ENCODE measurements around the gene PCNX2.

The PCNX2 gene, protein sequence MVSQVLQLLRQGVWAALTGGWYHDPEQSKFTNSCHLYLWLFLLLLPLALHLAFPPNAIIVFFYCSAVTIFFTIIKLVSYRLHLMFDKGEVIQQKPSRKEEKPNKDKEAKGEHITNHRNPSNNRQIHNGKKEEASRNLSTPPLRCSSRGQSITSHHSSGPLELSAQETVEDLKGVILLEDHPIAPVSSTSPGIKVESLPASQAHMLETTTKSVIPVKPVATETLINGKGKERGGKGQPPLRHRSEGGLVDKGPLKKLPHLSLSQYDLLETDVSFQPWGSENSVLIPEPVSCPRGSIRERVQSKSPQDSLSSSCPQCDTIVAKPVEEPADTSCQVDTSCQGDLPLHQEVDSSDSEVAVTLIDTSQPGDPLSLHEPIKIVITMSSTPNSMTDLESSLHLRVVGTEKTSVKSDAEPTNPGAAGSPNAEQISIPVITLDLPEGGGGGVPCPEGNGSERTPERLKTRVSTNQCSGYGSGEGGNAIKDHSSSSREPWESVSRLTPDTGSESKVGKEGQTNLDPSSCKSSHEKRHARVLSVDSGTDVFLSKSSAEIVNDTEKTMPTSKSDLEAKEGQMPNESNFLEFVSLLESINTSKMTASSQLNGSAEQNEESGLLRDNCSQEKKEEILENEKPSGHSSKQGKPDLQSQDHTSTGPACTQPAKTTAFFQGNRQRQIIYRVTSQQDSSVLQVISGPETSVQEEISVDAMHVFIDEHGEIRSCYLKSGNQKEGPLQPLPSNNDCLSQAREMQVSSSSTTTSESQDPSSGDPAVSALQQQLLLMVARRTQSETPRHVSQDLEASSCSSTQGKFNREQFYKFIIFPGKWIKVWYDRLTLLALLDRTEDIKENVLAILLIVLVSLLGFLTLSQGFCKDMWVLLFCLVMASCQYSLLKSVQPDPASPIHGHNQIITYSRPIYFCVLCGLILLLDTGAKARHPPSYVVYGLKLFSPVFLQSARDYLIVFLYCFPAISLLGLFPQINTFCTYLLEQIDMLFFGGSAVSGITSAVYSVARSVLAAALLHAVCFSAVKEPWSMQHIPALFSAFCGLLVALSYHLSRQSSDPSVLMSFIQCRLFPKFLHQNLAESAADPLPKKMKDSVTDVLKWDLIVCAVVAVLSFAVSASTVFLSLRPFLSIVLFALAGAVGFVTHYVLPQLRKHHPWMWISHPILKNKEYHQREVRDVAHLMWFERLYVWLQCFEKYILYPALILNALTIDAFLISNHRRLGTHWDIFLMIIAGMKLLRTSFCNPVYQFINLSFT (N-terminal part only)

GRCh38 chr1:233295237-233295974 is at the start of gene PCNX2:
PCNX2 (minus strand) TSS chr1:233295725; CDS start chr1:233295478, 247 bp downstream.
- peak; percentile 53 to 64 (median 56) for DNase-seq

GRCh38 chr1:233343262-233343661 is 47.7 kb upstream of the PCNX2 start:
- no peak for DNase-seq

- DNase-seq, result no peak
Observed at GRCh38 chr1:233342086-233342485, 46.6 kb upstream of the PCNX2 start.

- no peak for DNase-seq
Observed at GRCh38 chr1:233340966-233341516, 45.5 kb upstream of the PCNX2 start.

GRCh38 chr1:233340031-233340555 is 44.6 kb upstream of the PCNX2 start:
- no peak for DNase-seq

DNA sequence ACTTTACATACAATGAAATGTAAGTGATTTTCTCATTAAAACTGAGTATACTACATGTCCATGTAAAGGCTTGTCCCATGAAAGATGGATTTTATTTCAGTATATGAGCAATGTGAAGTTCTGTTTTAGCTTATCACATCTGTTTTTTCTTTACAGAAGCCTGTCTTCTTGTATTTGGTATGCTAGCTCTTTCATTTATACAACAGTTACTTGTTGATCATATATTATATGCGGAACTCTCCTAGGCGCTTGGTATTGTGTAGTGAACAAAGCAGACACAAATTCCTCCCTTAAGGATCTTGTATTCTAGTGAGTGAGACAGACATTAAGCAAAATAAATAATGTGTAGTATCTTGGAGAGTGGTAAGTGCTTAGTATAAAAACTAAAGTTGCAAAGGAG is 42.6 kb upstream of the PCNX2 start:
- no peak for DNase-seq

DNA sequence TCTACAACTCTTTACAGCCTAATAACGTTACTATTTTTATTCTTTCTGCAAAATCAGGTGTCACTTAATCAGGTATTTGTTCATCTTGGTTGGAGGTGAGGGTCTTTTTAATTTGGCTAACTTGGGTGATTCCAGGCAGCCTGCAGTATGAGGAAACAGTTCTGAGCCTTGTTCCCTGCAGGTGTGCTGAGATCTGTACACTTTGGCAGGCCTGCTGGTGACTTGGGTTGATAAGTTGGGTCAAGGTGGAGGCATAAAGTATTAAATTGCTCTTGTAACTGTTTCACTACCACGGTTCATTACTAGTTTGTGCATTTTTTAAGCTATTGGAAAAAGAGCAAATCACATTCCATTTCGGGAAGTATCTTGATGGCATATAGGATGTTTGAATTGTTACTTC is 42.0 kb upstream of the PCNX2 start:
- DNase-seq, result no peak

DNA sequence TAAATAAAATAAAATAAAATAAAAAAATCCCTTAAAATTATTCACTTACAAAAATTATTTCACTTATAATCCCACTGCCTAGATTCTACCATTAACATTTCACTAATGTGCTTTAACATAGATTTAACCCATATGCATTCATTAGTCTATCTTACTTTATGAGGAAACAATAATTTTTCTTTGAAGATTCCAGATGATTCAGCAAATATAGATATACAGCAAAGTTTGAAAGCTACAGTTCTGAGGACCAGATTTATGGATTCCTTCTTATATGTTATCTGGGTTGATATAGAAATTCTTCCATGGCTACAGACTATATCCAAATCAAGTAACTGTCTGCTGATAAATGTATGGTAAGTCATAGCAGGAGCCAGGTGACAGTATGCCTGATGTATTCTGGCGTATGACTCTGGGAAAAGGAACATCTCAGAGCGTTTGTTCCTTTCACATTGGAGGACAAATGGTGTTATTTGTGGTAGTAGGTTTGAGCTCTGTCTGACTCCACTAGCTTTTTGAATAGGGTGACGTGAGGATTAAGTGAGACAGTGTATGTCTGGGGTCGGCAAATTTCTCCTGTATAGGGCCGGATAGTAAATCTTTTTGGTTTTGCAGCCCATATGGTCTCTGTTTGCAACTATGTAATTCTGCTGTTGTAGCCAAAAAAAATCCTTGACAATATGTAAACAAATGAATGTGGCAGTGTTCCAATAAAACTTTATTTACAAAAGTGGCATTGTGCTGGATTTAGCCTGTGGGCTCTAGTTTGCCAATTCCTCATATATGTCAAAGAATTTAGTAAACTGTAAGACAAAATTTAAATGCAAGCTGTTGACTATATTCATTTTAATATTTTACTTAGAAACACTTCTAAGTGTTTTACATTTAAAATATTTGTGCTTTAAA is 41.3 kb upstream of the PCNX2 start:
- DNase-seq, result no peak

DNA sequence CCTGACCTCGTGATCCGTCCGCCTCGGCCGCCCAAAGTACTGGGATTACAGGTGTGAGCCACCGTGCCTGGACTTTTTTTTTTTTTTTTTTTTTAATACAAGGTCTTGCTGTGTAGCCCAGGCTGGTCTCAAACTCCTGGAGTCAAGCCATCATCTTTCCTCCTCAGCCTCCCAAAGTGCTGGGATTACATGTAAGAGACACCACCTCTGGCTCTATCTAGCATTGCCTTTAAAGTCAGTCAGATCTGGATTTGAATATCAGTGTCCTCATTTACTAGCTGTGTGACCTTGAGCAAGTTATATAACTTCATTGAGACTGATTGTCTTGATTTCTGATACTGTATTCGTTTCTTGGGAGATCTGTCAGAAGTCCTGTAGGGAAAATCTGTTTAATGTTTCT is 38.6 kb upstream of the PCNX2 start:
- DNase-seq, result no peak

GRCh38 chr1:233333086-233333485 is 37.6 kb upstream of the PCNX2 start:
- DNase-seq, result peak in 1 of 3 donors; percentile 32

DNA sequence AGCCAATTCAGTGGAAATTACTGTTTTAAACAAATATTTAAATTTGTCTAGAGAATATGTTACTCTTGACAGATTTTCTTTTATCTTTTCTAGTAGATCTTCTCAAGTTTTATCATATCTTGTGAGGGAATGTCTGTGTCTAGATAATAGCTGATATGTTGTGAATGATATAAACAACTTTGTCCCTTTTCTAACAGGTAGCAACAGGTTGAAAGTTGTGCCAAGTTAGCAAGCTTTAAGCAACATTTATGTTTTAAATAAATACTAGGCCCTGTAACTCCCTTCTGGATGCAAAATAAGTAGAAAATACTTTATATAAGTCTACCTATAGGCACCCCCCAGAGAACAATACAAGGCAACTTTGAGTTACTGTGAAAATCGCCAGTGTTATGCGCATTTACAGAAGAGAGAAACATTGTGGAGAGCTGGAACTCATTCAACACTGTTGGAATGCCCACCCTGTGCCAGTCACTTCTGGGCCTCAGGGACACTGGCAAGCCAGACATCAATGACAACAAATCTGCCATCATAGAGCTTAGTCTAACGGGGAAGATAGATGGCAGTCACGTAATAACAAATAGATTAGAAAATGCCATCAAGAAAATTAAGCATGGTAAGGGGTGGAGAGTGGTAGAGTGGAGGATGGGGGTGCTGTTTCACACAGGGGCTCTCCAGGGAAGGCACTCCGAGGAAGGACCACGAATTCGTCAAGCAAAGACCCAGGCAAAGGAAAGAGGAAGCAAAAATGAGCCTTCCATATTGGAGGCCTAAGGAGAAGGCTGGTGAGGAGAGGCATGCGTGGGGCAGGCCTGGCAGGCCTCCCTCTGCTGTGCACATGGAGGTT is 36.4 kb upstream of the PCNX2 start:
- no peak for DNase-seq

DNA sequence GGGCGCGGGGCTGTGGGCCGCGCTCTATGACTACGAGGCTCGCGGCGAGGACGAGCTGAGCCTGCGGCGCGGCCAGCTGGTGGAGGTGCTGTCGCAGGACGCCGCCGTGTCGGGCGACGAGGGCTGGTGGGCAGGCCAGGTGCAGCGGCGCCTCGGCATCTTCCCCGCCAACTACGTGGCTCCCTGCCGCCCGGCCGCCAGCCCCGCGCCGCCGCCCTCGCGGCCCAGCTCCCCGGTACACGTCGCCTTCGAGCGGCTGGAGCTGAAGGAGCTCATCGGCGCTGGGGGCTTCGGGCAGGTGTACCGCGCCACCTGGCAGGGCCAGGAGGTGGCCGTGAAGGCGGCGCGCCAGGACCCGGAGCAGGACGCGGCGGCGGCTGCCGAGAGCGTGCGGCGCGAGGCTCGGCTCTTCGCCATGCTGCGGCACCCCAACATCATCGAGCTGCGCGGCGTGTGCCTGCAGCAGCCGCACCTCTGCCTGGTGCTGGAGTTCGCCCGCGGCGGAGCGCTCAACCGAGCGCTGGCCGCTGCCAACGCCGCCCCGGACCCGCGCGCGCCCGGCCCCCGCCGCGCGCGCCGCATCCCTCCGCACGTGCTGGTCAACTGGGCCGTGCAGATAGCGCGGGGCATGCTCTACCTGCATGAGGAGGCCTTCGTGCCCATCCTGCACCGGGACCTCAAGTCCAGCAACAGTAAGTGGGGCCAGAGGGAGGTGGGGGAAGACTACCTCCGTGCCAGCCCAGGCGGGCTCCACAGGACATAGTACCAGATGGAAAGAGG is 32.8 kb upstream of the PCNX2 start:
- DNase-seq, result peak; percentile 34 to 51 (median 35)

- no peak for DNase-seq
Observed at GRCh38 chr1:233327651-233328141, 32.2 kb upstream of the PCNX2 start, which contains the start of gene MAP3K21. MAP3K21 (plus strand) TSS chr1:233327724; CDS start chr1:233328029, 305 bp downstream.

- DNase-seq, result peak; percentile 90 to 97 (median 94)
Observed at GRCh38 chr1:233326811-233327650, 31.5 kb upstream of the PCNX2 start.

DNA sequence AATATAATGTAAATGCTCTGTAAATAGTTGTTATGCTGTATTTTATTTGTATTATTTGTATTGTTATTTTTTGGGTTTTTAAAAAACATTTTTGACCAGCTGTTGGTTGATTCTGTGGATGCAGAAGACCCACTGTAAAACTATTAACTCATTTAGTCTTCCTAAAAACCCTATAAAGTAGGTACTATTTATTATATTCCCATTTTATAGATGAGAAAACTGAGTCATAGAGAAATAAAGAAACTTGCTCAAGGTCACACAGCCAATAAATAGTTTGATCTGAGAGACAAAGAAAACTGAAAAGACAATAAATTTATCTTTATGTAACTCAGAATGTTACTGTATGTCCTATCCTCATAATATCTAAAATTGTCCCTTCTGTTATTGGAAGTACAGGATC is 30.8 kb upstream of the PCNX2 start:
- DNase-seq, result no peak

GRCh38 chr1:233323718-233324117 is 28.2 kb upstream of the PCNX2 start:
- DNase-seq, result no peak

- DNase-seq, result no peak
Observed at GRCh38 chr1:233320023-233320422, 24.5 kb upstream of the PCNX2 start.

GRCh38 chr1:233319272-233319671 is 23.7 kb upstream of the PCNX2 start:
- DNase-seq, result no peak

Data from suppressor macrophage treated with lipopolysaccharide for 1 hour (primary cell).